OCI-LY3 (cell line): ENCODE data around the gene ALDH1L1.

Source experiments
- EZH2phosphoT487 ChIP-seq: fragments of 200-600 bp; shearing (Covaris generic); IDR thresholded peaks from 2 replicates; pipeline ENCODE4 v1.6.1; 2018; ENCODE audit warnings: antibody characterized with exemption, mixed run types, low read depth
- TF ChIP-seq, protein P1 (sequence below): fragments of 200-600, 300-600 bp; sonication (generic); IDR thresholded peaks from 2 replicates; pipeline ENCODE4 v1.5.1; 2014; ENCODE audit warnings: antibody characterized with exemption, low read length, low read depth

DNA sequence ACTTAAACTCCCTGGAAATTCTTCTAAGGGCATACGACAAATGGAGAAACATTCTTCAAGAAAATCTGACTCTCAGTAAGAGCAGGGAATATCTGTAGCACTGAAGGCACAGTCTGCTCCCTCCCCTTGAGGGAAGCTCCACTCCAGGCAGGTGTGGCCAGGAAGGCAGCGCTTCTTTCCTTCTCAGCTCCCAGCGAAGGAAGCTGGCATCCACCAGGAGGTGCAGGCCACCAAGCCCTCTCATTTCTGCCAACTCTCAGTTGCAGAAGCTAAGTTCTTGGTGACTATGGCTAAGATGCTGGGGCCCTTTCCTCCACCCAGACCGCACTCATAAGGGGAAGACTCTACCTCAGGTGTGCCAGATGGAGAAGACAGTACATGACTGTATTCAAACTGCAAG is 58.8 kb downstream of the ALDH1L1 start:
- TF ChIP-seq, protein P1, sequence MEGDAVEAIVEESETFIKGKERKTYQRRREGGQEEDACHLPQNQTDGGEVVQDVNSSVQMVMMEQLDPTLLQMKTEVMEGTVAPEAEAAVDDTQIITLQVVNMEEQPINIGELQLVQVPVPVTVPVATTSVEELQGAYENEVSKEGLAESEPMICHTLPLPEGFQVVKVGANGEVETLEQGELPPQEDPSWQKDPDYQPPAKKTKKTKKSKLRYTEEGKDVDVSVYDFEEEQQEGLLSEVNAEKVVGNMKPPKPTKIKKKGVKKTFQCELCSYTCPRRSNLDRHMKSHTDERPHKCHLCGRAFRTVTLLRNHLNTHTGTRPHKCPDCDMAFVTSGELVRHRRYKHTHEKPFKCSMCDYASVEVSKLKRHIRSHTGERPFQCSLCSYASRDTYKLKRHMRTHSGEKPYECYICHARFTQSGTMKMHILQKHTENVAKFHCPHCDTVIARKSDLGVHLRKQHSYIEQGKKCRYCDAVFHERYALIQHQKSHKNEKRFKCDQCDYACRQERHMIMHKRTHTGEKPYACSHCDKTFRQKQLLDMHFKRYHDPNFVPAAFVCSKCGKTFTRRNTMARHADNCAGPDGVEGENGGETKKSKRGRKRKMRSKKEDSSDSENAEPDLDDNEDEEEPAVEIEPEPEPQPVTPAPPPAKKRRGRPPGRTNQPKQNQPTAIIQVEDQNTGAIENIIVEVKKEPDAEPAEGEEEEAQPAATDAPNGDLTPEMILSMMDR, result no peak
- TF ChIP-seq EZH2phosphoT487, result no peak
